HL-60 (cell line): ENCODE measurements around the gene TATDN3.

Source experiments
- CTCF ChIP-seq: IDR thresholded peaks from one replicate; pipeline ENCODE4 v1.5.1; 2011; ENCODE audit warnings: low read length, control low read depth, inconsistent platforms; ENCODE audit not compliant: insufficient read depth
- GABPA ChIP-seq: IDR thresholded peaks from 2 replicates; pipeline ENCODE4 v1.6.1; 2012; ENCODE audit warnings: low read depth
- POLR2AphosphoS5 ChIP-seq: IDR thresholded peaks from 2 replicates; pipeline ENCODE4 v1.6.1; 2012; ENCODE audit warnings: low read depth
- REST ChIP-seq: IDR thresholded peaks from 2 replicates; pipeline ENCODE4 v1.6.1; 2012; ENCODE audit warnings: low read depth; ENCODE audit not compliant: insufficient replicate concordance
- SPI1 ChIP-seq: IDR thresholded peaks from 2 replicates; pipeline ENCODE4 v1.6.1; 2012; ENCODE audit warnings: low read depth, mild to moderate bottlenecking, borderline replicate concordance

DNA sequence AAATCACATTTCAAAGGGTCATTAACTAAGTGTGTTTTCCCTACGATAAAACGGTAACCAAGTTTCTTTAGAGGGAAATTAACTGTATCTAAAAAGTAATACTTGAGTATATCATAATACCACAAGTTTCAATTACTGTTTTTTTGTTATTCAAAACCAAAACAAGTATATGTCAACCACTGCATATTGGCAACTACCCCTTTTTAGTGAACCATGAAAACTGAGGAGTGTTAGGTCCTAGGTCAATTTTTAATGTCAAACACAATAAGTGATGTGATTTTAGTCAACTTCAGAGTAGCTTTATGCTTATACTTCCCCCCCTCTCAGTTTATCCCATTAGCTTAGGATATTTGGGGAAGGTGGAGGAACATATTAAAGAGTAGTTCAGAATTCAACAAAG lies 10.5 kb upstream of the TATDN3 start:
- TF ChIP-seq CTCF (no peak), GABPA (no peak), POLR2AphosphoS5 (no peak), REST (no peak), SPI1 (no peak)
